Activated CD4-positive, CD25-positive, alpha-beta regulatory T cell treated with anti-CD3 and anti-CD28 coated beads, Interleukin-2, amount 50 U/mL, for 24 hours (primary cell): ENCODE results near the gene IFT172.
"Not testable (repeated sequence)": the region's sequence is repeated elsewhere in the genome, so short reads cannot be mapped to it uniquely, and the experiment has no call there.

ENCODE experiments used
- ATAC-seq, 2 donors: fragments of 150-1000 bp; cut with Tn5 transposase; one replicate each; pipeline ENCODE4 v1.10.0; 2021; ENCODE audit warnings: mild to moderate bottlenecking in 1 of 2, moderate library complexity in 1 of 2

The IFT172 gene, protein sequence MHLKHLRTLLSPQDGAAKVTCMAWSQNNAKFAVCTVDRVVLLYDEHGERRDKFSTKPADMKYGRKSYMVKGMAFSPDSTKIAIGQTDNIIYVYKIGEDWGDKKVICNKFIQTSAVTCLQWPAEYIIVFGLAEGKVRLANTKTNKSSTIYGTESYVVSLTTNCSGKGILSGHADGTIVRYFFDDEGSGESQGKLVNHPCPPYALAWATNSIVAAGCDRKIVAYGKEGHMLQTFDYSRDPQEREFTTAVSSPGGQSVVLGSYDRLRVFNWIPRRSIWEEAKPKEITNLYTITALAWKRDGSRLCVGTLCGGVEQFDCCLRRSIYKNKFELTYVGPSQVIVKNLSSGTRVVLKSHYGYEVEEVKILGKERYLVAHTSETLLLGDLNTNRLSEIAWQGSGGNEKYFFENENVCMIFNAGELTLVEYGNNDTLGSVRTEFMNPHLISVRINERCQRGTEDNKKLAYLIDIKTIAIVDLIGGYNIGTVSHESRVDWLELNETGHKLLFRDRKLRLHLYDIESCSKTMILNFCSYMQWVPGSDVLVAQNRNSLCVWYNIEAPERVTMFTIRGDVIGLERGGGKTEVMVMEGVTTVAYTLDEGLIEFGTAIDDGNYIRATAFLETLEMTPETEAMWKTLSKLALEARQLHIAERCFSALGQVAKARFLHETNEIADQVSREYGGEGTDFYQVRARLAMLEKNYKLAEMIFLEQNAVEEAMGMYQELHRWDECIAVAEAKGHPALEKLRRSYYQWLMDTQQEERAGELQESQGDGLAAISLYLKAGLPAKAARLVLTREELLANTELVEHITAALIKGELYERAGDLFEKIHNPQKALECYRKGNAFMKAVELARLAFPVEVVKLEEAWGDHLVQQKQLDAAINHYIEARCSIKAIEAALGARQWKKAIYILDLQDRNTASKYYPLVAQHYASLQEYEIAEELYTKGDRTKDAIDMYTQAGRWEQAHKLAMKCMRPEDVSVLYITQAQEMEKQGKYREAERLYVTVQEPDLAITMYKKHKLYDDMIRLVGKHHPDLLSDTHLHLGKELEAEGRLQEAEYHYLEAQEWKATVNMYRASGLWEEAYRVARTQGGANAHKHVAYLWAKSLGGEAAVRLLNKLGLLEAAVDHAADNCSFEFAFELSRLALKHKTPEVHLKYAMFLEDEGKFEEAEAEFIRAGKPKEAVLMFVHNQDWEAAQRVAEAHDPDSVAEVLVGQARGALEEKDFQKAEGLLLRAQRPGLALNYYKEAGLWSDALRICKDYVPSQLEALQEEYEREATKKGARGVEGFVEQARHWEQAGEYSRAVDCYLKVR (N-terminal part only)

DNA sequence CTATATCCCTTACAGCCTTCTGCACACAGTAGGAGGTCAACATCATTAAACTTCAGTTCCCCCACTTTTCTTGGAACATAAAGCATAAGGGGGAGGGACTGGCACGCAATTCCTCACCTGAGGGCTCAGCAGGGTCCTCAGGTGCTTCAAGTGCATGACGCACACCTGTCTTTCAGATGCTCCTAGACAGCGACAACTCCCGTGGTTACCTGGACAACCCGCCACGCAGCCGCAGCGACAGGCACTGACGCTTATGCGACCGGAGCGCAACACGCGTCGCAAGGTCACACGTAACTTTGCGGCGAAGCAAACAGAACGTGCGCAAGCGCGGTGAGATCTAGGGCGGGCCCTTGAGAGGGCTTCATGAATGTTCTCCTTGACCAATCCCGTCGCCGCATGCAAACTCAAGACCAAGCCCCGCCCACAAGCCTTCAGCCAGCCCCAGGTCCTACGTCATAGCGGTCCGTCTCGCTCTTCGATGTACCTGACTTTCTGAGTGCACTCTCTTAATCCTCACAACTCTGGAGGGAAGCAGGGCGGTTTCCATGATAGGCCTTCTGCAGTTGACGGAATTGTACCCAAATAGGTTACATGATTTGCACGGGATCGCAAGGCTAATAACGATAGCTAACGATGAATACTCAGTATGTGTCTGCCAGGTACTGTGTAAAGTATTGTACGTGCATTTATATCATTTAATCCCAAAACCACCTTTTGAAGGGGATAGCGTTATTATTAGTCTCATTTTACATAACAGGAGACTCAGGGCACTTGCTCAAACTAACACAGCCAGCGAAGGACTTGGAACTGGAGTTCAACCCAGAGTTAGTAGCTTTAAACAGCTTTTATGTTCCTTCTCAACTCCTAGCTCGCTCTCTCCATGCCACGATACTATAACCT, at the start of gene IFT172:
IFT172 (minus strand) TSS at position 246 of the 900 bp plus-strand sequence; CDS start at position 156, 90 bp downstream.
- ATAC-seq: peak; percentile 94 to 96

DNA sequence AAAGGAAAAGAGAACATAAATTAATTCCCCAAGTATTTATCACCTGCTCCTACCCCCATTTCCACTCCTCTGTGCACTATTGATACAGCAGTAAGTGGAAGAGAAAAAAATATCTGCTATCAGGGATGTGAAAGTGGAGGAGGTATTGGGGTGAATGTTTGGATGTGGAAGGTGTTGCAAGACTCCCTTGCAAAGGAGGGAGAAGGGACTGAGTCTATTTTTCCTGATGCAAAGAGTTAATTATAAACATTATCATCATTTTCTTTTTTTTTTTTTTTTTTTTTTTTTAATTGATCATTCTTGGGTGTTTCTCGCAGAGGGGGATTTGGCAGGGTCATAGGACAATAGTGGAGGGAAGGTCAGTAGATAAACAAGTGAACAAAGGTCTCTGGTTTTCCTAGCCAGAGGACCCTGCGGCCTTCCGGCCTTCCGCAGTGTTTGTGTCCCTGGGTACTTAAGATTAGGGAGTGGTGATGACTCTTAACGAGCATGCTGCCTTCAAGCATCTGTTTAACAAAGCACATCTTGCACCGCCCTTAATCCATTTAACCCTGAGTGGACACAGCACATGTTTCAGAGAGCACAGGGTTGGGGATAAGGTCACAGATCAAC, 49.4 kb upstream of the IFT172 start:
- not testable (repeated sequence) for ATAC-seq

DNA sequence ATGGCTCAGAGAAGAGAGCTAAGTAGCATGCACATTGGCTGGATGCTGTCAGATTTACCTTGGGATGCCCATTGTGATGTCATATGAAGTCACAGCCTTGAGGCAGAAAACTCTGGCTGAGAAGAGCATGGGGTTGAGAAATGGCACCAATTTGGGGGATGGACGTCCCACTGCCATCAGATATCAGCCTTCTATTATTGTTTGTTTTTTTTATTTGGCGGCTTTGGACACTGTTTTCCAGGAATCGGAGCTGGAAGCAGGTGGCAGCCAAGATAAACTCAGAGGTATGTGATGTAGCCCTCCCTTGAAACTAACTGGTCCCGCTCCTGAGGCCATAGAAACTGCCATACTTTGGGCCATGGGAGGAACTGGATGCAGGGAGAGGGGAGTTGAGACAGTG, 47.7 kb upstream of the IFT172 start:
- ATAC-seq: no peak

DNA sequence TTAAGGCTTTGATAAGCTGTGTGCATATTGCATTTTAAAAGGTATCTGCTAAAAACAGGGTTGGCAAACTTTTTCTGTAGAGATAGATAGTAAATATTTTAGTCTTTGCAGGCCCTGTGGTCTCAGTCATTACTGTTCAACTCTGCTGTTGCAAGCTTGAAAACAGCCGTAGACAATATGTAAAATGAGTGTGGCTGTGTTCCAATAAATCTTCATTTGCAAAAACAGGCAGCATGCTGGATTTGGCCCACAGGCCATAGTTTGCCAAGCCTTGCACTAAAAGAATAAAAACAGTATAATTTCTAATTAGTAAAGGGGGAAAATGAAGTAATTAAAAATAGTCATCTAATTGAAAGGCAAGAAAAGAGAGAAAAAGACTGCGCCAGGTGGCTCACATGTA, 42.4 kb upstream of the IFT172 start:
- no peak for ATAC-seq

DNA sequence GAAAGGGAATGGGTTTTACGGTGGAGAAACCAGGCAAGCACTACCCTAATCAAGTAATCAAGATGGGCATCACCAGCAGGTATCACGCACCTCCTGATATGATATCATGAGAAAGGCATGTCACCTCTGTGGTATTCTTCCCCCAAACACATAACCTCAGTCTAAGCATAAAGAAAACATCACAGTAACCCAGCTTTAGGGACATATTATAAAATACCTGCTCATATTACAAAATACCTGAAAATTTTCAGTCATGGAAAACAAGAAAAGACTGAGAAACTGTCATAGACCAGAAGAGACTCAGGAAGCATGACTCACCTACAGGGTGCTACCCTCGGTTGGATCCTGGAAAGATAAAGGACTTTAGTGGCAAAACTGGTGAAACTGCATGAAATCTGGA, 37.6 kb upstream of the IFT172 start:
- no peak for ATAC-seq

DNA sequence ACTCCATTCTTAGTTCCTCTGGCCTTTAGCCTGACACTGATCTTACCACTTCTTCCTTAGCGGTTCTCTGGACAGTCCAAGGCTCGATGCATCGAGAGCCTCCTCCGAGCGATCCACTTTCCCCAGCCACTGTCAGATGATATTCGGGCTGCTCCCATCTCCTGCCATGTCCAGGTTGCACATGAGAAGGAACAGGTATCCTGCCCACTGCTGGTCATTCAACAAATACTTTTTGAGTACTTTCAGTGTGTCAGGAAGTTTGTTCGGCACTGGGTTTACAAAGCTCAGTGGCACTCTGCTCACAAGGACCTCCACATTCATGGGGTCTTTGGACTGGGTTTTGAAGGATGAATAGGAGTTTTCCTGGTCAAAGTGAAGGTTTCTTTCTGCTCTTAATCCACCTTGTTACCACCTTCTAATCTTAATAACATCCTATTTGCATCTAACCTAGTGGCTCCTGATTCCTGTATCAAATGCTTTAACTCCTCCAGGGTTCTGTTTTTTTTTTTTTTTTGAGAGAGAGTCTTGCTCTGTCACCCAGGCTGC, 32.9 kb upstream of the IFT172 start:
- ATAC-seq: no peak

DNA sequence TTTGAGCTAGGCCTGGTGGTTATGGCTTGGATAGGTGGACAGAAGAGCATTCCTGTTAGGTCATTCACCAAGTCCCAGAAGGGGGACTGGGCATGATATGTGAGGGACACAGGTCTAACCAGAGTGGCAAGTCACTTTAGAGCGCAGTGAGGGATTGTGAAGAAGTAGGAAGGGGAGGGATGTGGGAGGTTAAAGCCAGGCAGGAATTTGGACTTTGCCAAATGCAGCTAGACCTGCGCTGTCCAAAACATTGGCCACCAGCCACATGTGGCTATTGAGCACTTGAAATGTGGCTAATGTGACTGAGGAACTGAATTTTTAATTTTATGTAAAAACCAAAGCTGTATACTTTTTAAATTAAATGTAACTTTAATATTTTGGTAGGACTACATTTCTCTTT, 30.8 kb upstream of the IFT172 start:
- ATAC-seq: no peak

DNA sequence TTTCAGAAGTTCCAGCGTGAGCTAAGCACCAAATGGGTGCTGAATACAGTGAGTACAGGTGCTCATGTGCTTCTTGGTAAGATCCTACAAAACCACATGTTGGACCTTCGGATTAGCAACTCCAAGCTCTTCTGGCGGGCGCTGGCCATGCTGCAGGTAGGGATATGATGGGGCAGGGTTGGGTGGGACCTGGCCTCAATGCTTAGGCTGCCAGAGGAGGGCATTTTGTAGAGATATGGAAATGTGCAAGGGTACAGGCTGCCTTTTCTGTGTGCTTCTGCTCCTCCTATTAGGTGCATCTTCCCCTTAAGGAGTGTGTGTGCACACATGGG, 29.2 kb upstream of the IFT172 start:
- no peak for ATAC-seq

DNA sequence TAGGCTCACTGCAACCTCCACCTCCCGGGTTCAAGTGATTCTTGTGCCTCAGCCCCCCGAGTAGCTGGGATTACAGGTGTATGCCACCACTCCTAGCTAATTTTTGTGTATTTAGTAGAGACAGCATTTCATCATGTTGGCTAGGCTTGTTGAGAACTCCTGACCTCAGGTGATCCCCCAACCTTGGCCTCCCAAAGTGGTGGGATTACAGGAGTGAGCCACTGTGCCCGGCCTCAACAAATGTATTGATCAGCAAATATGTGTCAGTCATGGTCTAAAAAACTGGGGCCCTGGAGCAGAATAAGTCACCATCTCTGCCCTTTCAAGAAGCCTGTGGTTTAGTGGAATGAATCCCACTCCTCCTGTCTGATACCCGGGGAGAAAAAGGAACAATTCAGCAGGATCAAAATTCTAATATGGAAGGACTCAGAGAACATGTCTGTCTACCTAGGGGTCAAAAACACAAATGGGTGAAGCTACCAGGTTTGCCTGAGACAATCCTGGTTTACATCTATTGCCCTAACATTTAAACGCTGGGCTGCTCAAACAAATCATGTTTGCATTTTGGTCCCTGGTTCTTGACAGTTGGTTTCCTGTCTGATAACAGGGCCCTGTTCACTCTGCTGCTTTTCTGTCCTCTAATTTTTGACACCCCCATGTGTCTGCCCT, 28.7 kb upstream of the IFT172 start:
- no peak for ATAC-seq

DNA sequence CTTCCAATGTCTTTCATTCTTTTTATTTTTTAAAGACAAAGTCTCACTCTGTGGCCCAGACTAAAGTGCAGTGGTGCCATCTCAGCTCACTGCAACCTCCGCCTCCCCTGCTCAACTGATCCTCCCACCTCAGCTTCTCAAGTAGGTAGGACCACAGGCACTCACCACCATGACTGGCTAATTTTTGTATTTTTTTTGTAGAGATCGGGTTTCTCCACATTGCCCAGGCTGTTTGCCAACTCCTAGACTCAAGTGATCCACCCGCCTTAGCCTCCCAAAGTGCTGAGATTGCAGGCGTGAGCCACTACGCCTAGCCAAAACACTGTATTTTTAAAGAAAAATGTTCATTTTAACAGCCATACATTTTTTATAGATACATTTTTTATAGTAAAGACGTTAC, 19.8 kb upstream of the IFT172 start:
- ATAC-seq: no peak

DNA sequence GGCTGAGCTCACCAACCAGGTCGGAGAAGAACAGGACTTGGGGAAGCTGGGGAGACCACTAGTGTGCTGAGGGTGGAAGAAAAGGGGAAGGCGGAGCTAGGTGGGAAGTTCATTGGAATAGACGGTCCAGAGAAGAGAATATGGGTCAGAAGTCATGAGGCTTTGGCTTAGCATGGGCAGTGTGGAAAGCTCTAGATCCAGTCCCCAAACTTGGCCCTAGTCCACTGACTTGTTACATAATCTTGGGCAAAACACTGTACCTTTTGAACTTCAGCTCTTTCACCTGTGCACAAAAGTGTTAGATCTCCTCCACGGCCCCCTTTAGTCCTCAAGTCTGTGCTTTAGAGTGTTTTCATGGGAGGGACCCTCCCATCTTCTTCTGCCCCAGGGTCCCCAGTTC, 17.8 kb upstream of the IFT172 start:
- ATAC-seq: no peak

DNA sequence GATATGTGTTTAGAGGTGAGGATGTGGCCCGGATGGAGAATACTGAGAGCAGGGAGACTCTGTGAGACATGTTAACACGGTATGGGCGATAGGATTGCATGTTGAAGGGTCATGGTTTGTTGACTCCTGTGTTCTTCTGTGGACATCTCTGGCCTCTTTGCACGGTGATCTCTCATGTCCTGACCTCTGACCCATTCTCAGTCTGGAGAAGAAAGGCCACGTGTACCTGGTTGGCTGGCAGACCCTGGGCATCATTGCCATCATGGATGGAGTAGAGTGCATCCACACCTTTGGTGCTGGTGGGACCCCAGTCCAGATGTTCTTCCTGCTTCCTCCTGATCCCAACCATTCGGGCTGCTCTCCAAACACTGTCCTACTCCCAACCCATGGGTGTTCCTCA, 17.0 kb upstream of the IFT172 start:
- ATAC-seq: no peak

DNA sequence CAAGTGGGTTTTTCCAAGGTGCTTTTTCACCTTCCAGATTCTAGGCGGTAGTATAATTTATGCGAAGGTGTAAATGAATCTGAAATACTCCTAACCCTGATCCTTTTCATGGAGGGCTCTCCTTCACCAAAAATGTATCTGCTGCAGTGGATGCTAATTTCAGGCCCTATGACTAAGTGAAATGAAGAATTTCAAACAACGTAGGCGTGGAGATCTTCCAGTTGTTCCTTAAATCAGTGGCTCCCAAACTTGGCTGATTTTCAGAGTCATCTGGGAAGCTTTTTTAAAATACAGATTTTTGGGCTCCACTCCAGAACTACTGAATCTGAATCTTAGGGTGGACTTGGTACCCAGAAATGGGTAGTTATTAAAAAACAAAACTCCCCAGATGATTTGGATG, 12.6 kb upstream of the IFT172 start:
- no peak for ATAC-seq

DNA sequence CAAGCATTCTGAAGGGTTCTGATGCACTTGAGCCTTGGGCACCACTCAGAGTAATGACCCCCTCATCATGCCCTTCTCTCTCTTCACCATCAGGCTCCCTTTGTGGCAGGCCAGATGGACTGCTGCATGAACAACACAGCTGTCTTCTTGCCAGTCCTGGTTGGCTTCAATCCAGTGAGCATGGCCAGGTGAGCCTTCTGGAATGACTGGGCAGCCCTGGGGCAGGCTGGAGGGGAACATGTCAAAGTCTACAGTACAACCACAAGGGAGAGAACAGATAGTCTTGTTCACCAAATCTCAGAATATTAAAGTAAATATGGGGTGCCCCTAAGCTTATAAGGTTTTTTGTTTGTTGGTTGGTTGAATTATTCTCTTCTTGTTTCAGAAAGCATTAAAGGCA, 11.5 kb upstream of the IFT172 start:
- no peak for ATAC-seq

DNA sequence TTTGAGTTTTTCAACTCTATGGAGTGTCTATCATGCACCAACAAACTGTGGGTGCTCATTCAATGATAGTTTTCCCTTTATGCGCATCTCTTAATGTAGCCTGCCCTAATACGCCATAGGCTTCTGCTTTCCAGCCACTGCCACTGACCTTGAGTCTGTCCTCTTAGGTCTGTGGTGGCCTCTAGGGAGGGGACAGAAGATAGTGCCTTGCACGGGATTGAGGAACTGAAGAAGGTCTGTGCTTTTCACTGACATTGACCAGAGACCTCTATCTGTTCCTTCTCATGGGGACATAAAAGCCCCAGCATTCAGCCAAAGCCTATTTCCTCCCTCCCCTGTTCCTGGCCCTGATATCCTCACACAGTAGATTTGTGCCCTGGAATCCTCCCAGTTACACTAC, 9.4 kb upstream of the IFT172 start:
- ATAC-seq: no peak

DNA sequence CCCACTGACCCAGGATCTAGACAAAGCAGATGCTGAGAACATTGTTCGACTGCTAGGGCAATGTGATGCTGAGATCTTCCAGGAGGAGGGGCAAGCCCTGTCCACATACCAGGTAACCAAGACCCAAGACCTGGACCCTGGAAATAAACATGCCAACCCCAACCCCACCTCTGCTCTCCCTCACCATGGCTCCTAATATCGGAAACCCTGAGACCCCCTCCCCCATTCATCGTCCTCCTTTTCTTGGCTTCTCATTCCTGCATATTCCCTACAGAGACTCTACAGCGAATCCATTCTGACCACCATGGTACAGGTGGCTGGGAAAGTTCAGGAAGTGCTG, 7.7 kb upstream of the IFT172 start:
- ATAC-seq: no peak

DNA sequence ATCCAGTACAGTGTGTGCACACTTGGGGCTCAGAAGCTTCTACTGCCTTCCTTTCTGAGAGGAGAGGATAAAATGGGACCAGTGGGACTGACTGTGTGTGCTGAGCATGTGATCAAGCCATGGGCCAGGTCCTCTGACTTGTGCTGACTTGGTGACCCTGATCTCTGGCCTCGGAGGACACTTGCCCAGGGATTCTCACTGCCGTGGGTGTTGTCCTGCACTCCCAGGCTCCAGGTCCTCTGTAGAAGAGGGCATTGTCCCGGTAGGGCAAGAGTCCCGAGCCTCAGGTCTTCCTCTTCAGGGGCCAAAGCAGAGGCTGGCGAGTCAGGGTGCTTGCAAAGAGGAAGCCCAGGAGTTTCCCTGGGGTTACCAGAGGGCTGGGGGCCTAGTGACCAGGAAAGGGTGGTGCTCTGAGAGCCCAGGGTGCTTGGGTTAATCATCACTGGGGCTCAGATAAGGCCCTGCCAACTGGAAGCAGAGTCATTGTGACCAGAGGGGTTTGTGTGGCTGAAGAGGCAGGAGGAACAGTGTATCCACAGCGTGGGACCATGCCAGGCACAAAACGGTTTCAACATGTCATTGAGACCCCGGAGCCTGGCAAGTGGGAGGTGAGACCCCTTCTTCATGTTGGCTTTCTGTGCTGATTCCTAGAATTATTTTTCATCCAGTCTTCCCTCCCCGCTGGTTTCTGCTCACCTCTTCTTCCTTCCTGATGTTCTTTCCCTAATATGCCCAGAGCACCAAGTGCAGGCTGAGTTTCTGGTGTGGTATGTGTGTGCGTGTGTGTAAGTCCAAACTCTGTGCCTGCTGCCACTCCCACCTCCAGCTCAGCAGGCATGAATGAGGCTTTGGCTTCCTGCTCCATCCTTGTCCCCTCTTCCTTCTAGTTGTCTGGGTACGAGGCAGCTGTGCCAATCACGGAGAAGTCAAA, 7.1 kb upstream of the IFT172 start, which contains the start of gene GCKR:
GCKR (plus strand) TSS at position 483 of the 931 bp plus-strand sequence; CDS start at position 549, 66 bp downstream.
- ATAC-seq: no peak

DNA sequence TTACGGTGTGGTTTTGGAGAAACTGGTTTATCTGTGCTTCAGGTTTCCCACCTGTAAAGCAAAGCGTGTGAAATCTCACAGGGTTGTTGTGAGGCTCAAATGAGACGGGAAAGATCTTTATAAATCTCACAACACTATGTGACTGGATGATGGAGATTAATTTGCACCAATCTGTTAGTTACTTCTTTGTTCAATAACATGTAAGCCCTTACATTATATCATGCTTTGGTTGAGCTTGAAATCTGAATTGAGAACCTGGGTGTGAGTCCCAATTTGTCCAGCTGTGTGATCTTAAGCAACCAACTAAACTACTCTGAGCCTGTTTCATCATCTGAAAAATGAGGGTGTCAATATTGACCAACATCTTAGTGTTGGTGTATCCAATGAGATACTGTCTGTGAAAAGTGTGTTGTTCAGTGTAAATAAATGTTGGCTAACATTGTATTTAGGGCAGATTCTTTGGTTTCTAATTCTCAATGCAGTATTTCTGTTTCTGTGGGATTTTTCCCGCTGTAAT, 6.4 kb upstream of the IFT172 start:
- ATAC-seq: no peak

DNA sequence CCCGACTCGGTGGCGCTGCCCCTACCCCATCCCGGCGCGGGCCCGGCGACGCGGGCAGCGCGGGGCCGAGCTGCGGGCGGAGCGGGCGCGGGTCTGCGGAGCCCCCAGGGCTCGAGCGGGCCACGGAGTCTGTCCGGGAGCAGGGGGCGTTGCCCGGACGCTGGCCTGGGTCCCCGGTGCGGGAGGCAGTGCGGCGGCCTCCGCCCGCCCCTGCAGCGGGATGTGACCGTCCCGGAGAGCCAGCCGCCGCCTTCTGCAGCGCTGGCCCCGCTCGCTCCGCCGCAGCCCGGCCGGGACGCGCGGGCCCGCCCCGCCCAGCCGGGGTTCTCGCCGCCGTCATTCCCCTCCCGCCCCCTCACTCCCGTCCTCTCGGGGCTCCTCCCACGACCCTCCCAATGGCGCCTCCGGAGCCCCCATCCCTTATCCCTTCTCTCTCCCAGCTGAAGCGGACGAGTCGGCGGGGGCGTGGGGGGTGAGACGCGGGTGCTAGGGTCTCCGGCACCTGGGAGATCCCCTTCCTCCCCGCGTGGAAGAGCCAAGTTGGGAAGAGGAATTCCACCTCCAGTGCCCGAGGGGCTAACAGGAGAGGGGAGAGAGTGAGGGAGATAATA, 5.5 kb upstream of the IFT172 start, which contains the start of gene FNDC4:
FNDC4 (minus strand) TSS at position 257 of the 611 bp plus-strand sequence. CDS start 521 bp downstream, outside the sequence.
- peak; percentile 62 for ATAC-seq
